Testis (tissue), 2 donors: ENCODE measurements around the gene ZNF670.

ENCODE experiments used
- POLR2A ChIP-seq: fragments of 450-650 bp; IDR thresholded peaks from one replicate; pipeline ENCODE4 v1.6.1; 2017; ENCODE audit warnings: antibody characterized with exemption, mild to moderate bottlenecking, moderate library complexity
- TF ChIP-seq, protein P1 (sequence below), 3 experiments: fragments of 450-650 bp in 2 of 3; fragments of 200-600 bp in 1 of 3; sonication (generic) in 1 of 3; IDR thresholded peaks; one replicate each; pipeline ENCODE4 v1.5.1; 2016 to 2019; ENCODE audit warnings: antibody characterized with exemption in 3 of 3, mild to moderate bottlenecking in 2 of 3, moderate library complexity in 1 of 3

DNA sequence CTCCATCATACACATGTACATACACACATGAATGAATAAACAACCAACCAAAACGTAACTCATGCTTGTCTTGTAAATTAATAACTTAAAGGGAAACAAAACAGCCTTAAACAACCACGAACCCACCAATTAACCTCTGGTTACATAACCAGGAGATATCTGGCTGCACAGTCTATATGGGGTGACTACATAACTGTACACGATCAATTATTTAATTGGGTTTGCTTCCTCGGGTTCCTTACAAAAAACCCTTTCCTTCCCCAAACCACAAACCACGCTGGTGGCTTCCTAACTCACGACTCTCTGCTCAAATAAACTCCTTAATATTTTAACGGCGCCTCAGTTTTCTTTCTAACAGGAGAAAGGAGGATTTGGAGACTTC lies 744 bp downstream of the ZNF670 start:
- TF ChIP-seq, protein P1, sequence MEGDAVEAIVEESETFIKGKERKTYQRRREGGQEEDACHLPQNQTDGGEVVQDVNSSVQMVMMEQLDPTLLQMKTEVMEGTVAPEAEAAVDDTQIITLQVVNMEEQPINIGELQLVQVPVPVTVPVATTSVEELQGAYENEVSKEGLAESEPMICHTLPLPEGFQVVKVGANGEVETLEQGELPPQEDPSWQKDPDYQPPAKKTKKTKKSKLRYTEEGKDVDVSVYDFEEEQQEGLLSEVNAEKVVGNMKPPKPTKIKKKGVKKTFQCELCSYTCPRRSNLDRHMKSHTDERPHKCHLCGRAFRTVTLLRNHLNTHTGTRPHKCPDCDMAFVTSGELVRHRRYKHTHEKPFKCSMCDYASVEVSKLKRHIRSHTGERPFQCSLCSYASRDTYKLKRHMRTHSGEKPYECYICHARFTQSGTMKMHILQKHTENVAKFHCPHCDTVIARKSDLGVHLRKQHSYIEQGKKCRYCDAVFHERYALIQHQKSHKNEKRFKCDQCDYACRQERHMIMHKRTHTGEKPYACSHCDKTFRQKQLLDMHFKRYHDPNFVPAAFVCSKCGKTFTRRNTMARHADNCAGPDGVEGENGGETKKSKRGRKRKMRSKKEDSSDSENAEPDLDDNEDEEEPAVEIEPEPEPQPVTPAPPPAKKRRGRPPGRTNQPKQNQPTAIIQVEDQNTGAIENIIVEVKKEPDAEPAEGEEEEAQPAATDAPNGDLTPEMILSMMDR (IDR thresholded peaks at IDR 0.05): no peak
- no peak for TF ChIP-seq POLR2A
